Jurkat, Clone E6-1 (cell line): Measurements from ENCODE around the gene SUMO4.

Experiments
- DNase-seq: peaks from one replicate; pipeline ENCODE4 v3.0.0-alpha.2; 2011; ENCODE audit warnings: low read depth, low spot score
- H3K4me3 ChIP-seq: 2 replicates; pipeline ENCODE4 v1.5.1; 2011; ENCODE audit warnings: mild to moderate bottlenecking, low read length, control low read depth, moderate library complexity

Gene SUMO4

DNA sequence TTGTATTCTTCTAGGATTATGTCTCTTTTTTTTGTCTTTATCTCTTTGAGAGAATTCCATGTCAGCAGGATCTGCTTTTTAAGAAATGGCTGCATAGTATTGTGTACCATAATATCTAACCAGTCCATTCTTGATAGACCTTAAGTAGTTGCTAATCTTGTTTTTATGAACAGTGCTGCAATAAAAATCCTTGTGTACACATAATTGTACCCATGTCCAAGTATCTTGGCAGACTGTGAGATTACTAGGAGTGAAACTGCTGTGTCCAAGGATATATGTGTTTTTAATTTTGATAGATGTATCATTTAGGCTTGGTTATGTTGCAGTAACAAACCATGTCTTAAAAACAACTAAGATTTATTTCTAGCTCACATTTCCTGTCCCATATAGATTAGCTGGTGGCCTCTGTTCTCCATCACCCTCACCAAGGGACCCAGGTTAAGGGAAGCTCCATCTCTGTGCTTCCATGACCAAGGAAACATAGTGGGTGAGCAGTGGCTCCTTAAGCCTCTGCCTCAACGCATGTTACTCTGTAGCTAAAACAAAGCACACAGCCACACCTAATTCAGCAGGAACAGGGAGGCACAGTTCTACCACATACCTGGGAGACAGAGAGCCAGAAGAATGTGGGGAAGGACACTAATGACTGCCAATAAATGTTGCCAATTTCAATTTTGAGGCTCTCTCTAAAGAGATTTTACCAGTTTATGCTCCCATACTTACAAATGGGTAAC lies 12.1 kb upstream of the SUMO4 start:
- H3K4me3 ChIP-seq, result no peak overlapping the region
- DNase-seq, result no peak

GRCh38 chr6:149389509-149390297 lies 10.4 kb upstream of the SUMO4 start:
- no peak for DNase-seq

GRCh38 chr6:149392093-149392492 lies 8.0 kb upstream of the SUMO4 start:
- H3K4me3 ChIP-seq, result no peak overlapping the region
- DNase-seq, result no peak

More at GRCh38 chr6:149389509-149390297, 10.4 kb upstream of the SUMO4 start:
- no peak overlapping the region for H3K4me3 ChIP-seq

- no peak overlapping the region for H3K4me3 ChIP-seq
- DNase-seq, result no peak
Observed at GRCh38 chr6:149392535-149392934, 7.5 kb upstream of the SUMO4 start.

- DNase-seq, result no peak
Observed at GRCh38 chr6:149393002-149393679, 6.9 kb upstream of the SUMO4 start.

GRCh38 chr6:149395185-149395584 lies 4.9 kb upstream of the SUMO4 start:
- DNase-seq, result no peak
- H3K4me3 ChIP-seq, result no peak overlapping the region

More at GRCh38 chr6:149393002-149393679, 6.9 kb upstream of the SUMO4 start:
- no peak overlapping the region for H3K4me3 ChIP-seq

DNA sequence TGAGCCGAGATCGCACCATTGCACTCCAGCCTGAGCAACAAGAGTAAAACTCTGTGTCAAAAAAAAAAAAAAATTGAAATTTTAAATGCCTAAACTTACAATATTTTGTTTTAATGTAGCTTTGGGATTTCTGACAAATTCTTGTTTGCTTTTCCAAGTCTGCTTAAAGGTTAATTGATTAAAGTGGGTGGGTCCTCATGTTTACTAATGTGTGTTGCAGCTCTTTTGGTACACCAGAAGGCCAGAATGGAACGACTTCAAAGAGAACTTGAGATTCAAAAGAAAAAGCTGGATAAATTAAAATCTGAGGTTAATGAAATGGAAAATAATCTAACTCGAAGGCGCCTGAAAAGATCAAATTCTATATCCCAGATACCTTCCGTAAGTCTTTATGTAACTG lies 2.7 kb upstream of the SUMO4 start:
- H3K4me3 ChIP-seq, result no peak overlapping the region
- no peak for DNase-seq

- DNase-seq, result no peak
Observed at GRCh38 chr6:149403534-149403933, 3.5 kb downstream of the SUMO4 start.

DNA sequence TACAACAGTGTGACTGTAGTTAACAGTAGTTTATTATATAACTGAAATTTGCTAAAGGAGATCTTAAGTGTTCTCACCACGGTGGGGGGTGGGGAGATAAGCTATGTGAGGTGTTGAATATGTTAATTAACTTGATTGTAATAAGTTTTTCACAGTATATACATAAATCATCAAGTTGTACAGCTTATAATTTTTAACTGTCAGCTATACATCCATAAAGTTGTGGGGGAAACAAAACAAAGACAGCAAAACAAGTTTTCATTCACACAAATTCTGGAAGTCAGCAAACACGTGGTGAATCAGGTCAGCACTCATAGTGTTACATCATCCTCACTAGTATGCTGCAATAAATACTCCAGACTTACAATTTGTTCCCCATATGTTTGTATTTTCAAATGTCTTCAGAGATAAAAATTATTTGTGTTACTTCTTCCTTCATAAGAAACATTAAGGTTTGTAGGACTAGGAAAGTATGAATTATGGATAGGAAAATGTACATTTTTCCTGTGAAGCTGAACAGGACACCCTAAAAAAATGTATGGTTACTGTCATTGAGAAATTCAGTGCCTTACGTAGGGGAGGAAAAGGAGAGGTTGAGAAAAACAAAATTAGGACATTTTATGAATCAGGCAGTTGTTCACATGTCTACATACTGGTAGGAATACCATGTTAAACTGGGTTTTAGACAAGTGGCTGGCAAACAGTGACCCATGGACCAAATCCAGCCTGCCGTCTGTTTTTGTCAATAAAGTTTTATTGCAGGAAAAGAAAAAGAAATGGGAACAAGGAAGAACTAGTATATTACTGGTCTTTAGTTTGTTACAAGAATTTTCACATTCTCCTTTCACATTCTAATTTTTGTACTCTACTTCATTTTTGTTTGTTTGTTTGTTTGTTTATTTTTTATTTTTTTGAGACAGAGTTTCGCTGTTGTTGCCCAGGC lies 6.0 kb downstream of the SUMO4 start:
- H3K4me3 ChIP-seq, result no peak overlapping the region
- no peak for DNase-seq

More at GRCh38 chr6:149403534-149403933, 3.5 kb downstream of the SUMO4 start:
- H3K4me3 ChIP-seq, result no peak overlapping the region

DNA sequence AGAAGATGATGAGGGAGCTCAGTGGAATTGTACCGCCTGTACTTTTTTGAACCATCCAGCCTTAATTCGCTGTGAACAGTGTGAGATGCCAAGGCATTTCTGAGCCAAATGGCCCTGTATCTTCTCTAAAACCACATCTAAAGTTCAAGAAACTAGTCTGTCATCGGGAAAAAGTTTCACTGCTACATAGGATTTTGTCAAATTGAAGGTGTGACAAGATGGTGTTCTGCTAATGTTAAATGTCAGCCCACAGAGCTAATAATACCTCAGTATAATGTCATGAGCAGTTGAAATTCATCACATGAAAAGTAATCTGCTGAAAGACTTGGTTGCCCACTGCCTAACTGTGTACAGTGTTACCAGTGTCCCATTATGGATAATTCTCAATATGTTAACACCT lies 9.6 kb downstream of the SUMO4 start:
- no peak overlapping the region for H3K4me3 ChIP-seq
- no peak for DNase-seq

DNA sequence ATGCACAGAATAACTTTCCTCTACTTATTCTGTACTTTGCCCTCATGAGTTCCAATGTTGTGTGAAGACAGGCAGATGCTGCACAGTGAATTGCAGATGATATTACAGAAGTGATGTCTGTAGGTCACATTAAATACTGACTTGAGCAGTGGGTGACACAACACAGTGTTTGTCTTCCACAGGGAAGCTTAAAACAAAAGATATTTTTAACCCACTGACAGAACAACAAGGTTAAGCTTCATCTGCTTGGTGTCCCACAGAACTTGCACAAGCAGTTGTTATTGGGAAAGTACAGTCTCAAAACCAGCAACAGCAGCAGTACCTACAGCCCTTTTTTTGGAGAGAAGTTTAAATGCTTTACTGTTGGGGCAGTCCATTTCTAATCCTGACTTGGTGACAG lies 10.5 kb downstream of the SUMO4 start:
- no peak overlapping the region for H3K4me3 ChIP-seq
- DNase-seq, result no peak

DNA sequence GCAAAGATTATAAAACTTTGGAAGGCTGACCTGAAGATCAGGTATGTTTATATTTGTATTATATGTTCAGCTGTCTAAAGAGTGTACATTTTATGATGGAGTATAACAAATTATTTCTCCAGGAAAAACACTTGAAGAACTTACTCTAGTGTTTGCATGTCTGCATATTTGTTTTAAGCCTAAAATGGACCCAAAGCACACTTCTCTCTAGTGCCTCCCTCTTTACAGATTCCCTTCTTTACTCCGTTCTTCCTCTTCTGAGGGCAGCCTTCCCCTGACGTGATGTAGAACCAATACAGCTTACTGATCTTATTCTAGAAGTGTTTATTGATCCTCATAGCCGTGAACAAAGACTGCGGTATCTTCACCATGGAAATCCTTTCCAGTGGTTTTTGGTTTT lies 13.9 kb downstream of the SUMO4 start:
- DNase-seq, result no peak
- no peak overlapping the region for H3K4me3 ChIP-seq

- DNase-seq, result no peak
- H3K4me3 ChIP-seq, result no peak overlapping the region
Observed at GRCh38 chr6:149414821-149415220, 14.8 kb downstream of the SUMO4 start.

DNA sequence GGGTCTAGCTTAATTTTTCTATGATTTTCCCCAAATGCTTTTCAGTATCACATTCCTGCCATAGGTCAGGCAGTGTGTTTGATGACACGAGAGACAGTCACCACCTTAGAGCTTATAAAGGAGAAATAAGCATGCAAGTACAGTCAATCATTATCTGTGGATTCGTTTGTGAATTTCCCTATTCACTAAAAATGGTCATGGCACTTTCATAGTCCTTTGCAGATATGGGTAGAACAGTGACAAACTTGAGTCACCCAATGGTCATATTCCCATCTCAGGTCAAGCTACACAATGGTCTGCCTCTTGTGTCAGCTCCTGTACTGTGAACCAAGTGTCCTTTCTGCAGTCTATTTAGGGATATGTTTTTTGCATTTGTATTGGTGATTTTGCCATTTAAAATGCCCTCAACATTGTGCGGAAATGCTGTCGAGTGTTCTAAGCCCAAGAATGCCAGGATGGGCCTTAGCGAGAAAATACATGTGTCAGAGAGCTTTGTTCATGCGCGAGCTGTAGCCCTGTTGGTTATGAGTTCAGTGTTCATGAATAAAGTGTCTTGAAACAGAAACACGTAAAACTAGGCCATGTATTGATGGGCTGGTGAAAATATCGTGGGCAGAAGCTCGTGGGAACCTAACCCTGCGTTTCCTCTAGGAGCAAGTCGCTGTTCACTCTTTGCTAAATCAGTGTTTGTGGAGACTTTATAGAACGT lies 19.8 kb downstream of the SUMO4 start:
- H3K4me3 ChIP-seq, result no peak overlapping the region
- DNase-seq, result no peak

DNA sequence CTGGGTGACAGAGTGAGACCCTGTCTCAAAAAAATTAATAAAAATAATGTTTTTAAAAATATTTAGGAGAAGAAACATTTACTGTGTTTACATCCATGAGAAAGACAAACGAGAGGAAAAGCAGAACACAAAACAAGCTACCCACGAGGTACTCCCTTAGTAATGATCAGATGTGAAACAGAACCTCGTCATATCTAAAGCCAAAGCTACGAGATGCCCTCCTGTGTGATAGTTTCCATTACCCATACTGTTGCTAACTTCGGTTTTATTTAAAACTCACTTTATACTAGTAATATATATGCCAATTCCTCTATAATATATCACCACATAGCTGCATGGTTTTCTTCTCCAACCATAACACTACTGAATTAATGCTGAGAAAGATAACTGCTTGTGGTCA lies 21.1 kb downstream of the SUMO4 start:
- H3K4me3 ChIP-seq, result no peak overlapping the region
- DNase-seq, result no peak

DNA sequence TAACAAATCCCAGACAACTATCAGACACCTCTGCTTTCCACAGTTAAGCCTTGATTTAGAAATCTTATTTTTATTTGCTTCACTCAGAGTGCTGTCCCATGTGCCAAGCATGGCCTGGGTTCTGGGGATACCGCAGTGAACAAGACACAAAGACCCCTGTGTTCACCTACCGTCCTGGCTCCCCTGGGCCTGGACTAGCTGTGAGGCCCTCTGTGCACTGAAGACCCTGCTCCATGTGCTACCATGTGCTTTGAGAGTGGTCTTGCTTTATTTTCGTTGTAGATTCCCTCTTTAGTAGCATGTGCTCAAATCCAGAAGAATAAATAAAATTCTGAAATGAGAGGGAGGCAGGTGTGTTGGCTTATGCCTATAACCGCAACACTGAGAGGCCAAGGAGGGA lies 22.5 kb downstream of the SUMO4 start:
- H3K4me3 ChIP-seq, result no peak overlapping the region
- DNase-seq, result no peak

DNA sequence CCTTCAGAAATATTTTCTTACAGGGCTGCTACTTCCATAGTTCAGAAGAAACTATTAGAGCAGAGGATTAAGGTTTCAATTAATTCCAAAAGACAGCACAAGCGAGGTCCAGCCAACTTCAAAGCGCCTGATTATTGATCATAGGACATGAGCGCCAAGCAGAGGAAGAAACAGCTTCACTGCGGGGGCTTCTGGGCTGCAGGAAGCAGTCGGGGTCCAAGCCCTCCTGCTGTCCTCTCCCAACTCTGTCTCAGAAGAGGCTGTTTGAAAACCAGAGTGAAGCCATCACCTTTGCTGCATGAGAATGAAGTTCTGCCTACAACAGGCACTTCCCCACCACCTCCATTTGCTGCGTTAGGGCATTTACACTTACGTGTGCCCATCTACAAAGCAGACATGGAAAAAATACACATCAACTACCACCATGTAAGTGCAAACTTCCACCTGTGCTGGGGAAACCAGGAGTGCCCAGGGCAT lies 23.9 kb downstream of the SUMO4 start:
- DNase-seq, result no peak
- no peak overlapping the region for H3K4me3 ChIP-seq

- no peak for DNase-seq
Observed at GRCh38 chr6:149425224-149425623, 25.2 kb downstream of the SUMO4 start.

More at GRCh38 chr6:149425224-149425623, 25.2 kb downstream of the SUMO4 start:
- no peak overlapping the region for H3K4me3 ChIP-seq
